ENCODE data around the gene FICD.

The FICD gene

DNA sequence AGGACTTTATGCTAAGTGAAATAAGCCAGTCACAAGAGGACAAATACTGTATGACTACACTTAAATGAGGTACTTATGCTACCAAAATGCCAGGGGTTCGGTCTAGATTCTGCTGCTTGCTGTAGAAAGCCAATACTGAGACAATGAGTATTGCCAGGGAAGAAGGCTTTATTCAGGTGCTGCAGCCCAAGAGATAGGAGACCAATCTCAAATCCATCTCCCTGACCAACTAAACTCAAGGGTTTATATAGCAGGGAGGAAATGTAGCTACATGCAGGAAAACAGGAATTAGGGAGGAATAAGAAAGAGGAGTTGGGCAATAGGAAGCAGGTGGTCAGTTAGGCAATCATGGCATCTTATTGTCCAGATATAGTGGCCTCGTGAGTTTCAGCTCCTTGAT is 12.2 kb upstream of the FICD start:
- no peak for DNase-seq (ENCODE audit: low spot score)

DNA sequence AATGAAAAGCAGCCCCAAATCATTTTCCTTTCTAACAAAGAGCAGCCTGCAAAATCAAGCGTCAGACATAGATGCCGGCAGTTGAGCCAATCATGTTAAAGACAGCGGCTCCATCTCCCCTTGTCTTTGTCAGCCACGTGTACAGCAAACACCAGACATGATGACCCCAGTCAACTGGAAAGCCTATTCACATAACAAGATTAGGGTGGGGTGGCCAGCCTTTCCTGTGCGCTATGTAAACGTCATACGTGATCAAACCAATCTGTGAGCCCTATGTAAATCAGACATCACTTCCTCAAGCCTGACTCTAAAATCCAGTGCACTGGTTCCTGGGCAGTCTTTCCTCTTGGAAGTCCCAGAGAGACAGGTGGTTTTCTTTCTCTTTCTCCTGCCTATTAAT is 9.9 kb upstream of the FICD start:
- no peak for DNase-seq (ENCODE audit: low spot score)

DNA sequence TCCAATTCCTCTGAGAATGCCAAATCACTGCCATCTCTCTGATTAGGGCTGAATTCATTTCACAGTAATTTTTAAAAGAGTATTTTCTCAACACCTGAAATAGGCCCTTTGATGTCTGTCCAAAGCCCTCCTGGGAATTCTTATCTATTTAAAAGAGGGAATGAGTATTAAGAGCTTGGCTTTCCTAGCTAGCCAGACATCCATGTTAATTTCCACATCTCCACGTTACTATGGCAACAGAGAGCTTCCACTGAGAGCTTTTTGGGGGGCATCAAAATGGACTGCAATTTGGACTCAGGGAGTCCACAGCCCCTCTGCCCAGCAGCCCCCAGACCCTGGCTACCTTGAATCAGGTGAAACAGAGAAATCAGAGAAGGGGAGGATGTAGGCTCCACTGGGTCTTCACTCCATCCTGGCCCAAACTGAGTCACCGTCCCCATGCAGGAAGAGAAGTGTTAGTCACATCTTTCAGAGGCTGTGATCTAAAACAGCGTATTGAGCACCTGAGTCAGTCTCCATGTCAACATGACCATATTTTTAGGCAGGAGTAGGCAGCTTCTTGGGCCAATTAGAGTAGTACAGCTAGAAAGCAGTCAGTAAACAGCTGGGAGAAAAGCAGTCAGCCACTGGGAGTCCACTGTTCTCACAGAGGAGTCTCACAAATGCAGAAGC is 7.0 kb upstream of the FICD start:
- no peak for DNase-seq (ENCODE audit: low spot score)

DNA sequence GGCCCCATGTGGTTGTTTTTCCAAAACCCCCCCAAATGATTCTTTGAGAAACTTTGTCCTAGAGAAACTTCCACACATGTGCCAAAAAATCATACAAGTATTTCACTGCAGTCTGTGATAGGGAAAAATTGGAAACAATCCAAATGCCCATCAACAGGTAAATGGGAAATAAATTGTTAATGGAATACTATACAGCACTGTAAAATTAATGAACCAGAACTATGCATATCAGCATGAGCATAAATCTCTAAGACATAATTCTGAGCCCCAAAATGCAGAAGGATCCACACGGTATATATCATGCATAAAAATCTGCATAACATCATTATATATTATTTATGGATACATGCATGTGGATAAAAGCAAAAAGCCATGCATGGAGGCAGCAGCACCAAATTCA is 5.3 kb upstream of the FICD start:
- no peak for DNase-seq (ENCODE audit: low spot score)

DNA sequence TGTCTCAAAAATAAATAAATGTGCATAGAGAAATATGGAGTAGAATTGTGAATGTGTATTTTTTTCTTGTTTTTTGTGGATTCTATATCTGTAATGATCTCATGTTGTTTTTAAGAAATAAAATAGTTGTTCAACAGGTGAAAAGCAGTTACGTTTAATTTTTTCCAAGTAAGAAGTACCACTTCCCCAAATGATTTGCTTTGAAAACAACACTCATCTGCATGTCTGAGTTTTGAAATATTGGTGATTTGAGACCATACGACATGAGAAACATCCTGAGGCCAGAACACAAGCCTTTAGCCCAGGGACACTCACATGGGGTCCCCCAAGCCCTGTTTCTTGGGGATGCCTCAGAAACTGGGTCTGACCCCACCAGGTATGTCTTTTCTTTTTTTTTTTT is 4.2 kb upstream of the FICD start:
- no peak for DNase-seq (ENCODE audit: low spot score)

DNA sequence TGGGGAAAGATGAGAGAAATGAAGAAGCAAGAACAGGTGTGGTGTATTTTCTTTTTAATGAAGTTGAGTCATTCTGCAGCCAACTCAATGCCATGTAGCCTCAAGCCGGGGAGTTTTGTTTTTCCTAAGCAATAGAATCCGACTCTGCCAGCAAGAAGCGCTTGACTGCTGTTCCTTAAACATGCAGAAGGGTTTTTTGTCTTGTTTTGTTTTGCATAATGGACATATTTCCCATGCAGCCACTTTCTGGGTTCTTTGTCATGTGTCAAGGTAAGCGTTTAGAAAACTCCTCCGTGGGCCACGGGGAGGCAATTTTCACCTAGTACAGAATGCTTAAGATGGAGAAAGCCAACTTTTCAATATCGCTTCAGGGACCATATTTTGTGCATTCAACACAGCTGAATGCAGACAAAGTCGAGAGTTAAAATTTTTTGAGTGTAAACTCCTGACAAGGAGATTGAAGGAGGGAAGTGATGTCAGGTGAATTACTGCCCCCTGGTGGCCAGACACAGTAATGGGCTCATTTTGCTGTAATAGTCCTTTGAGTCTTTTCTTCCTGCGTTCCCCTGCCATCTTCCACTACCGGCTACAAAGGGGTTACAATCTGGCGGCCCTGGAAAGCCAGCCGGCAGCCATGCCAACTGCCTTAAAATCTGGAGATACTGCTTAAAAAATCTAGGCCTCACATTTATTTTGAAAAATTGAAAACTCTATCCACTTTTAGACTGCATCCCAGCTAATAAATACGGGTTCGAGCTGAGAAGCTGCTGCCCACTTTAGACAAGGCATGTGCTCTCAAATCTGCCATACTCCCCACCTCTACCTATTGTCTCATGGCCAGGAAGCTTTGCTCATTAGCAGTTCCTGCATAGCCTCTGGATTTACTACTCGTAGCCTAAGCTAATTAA is 3.2 kb upstream of the FICD start:
- peak; percentile 73 for DNase-seq (ENCODE audit: low spot score)

DNA sequence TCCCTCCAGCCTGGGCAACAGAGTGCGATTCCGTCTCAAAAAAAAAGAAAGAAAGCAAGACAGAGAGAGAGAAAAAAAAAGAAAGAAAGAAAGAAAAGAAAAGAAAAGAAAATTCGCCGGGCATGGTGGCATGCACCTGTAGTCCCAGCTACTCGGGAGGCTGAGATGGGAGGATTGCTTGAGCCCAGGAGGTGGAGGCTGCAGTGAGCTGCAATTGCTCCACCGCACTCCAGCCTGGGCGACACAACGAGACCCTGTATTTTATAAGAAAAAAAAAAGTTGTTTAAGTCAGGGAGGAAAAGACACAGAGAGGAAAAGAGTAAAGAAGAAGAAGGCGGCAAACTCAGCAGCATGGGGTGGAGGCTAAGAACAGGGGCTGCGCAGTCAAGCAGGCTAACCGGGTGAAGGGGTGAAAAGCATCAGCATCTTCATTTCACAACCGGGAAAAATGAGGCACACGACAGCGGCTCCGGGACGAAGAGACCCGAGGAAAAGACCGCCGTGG is 557 bp upstream of the FICD start:
- DNase-seq (ENCODE audit: low spot score), result no peak

DNA sequence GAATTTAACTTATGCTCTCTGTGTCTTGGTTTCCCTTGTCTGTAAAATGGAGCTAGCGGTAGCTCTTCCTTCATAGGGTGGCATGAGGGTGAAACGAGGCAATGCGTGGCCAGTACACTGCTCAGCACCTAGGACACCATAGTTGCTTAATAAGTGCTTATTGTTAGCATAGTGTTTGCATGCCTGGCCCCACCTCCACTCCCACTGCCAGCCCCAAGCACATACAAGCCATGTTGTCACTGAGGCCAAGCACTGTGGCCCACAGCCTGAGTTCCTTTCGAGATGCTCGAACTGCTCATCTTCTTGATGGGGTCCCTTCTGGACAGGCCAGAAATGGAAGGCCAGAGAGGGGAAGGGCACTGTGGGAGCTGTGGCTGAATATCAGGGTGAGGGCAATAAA is 839 bp downstream of the FICD start:
- DNase-seq (ENCODE audit: low spot score), result no peak

DNA sequence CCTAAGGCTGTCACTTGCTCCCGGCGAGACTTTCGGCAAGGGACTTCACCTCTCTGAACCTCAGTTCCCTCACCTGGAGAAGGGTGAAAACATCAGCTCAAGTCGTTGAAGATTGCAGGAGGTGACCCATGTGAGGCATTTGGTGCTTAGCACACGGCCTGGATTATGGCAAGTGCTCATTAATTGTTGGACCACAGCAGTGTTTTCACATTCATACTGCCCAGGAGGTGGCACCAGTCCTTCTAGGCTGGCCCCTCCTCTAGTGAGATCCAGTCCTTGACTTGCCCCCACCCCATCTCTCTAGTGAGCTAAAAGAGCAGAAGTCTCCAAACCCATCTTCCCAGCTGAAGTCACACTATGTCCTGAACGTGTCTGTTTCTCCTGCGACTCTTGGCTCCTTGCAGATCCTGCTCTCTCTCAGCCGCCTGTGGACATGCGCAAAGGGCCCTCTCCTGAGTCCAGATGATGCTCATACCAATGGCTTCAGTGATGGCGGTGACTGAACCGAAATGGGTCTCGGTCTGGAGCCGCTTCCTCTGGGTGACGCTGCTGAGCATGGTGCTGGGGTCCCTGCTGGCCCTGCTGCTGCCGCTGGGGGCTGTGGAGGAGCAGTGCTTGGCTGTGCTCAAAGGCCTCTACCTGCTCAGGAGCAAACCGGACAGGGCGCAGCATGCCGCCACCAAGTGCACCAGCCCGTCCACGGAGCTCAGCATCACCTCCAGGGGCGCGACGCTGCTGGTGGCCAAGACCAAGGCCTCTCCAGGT is 1.6 kb downstream of the FICD start:
- DNase-seq (ENCODE audit: low spot score), result no peak

DNA sequence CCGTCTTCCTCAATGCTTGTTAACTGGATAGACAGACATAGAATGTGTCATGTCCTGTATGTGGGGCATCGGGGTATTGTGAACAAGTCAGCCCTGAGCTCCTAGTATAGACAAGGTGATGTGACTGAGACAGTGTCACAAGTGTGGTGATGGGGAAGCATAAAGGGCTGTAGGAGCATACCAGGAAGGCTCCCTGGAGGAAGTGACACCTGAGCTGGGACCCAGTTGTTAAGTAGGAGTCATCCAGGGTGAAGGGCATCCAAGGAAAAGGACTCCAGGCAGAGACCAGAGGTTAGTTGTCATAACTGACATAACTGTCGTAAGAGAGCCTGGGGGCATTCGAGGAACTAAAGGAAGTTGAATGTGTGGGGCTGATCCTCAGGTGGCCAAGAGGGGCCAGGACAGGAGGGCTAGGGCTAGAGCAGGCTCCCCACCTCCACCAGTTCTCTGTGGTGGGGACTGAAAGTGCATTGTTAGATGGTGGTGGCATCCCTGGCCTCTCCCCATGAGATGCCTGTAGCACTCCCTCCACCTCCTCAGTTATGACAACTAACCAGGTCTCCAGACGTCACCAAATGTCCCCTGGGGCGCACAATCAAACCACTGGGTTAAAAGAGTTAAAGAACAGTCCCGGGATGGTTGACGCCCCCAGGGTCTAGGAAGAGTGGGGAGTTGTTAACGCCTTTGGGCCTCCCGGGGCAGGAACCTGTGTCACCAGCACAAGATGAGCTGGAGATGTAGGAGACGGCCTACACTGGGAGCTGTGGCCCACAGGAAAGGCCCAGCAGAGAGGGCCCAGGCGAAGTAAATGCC is 2.4 kb downstream of the FICD start:
- DNase-seq (ENCODE audit: low spot score), result no peak

DNA sequence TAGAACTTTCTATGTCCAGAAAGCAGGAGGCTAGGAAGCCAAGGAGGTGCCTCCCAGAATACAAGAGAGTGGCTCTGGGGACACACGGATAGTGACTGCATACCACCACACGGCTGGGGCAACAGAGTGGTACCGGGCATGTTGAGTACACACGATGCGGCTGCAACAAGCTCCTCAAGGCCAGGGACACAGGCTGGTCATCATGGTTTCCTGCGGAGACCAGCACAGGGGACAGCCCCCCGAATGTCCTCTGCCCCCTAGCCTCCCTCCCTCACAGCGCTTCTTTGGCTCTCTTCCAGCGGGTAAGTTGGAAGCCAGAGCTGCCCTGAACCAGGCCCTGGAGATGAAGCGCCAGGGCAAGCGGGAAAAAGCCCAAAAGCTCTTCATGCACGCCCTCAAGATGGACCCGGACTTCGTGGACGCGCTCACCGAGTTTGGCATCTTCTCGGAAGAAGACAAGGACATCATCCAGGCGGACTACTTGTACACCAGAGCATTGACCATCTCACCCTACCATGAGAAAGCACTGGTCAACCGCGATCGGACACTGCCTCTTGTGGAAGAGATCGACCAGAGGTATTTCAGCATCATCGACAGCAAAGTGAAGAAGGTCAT is 3.1 kb downstream of the FICD start:
- DNase-seq (ENCODE audit: low spot score), result no peak

DNA sequence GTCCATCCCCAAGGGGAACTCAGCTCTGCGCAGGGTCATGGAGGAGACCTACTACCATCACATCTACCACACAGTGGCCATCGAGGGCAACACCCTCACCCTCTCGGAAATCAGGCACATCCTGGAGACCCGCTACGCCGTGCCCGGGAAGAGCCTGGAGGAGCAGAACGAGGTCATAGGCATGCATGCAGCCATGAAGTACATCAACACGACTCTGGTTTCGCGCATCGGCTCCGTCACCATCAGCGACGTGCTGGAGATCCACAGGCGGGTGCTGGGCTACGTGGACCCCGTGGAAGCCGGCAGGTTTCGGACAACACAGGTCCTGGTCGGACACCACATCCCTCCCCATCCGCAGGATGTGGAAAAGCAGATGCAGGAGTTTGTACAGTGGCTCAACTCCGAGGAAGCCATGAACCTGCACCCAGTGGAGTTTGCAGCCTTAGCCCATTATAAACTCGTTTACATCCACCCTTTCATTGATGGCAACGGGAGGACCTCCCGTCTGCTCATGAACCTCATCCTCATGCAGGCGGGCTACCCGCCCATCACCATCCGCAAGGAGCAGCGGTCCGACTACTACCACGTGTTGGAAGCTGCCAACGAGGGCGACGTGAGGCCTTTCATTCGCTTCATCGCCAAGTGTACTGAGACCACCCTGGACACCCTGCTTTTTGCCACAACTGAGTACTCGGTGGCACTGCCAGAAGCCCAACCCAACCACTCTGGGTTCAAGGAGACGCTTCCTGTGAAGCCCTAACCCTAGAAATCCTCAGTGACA is 3.8 kb downstream of the FICD start:
- no peak for DNase-seq (ENCODE audit: low spot score)

DNA sequence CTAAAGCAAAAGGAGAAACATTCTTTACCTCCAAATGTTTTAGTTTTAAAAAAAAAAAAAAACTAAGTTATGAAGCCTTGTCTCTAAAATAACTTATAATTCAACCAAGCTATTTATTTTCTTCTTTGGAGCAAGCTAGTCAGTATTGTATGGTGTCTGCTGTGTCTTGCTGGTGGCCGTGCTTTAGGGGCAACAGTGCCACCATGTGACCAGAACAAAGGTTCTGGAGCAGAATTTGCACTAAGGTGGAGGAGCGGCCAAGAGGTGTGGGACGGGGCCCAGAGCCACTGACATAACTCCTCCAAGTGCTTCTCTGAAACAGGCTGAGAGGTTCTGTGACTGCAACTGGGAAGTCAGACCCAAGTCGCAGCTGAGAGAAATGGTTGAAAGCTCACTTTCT is 4.5 kb downstream of the FICD start:
- no peak for DNase-seq (ENCODE audit: low spot score)

DNA sequence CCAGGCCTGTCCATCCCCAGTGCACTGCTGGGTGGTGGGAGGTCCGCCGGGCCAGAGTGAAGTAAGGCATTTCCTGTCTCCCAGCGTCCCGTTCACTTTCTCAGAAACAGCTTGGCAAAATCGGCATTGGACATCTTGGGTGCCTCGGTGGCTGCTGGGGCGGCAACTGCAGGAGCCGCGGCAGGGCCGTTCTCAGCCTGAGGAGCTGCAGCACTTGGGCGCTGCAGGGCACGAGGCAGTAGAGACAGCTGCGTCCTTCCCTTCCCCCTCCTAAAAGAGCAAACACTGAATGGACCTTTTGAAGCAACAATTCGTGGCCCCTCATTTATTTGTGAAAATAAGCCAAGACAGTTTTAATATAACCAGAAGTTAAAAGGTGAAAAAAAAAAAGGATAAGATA is 8.3 kb downstream of the FICD start:
- peak; percentile 46 for DNase-seq (ENCODE audit: low spot score)

DNA sequence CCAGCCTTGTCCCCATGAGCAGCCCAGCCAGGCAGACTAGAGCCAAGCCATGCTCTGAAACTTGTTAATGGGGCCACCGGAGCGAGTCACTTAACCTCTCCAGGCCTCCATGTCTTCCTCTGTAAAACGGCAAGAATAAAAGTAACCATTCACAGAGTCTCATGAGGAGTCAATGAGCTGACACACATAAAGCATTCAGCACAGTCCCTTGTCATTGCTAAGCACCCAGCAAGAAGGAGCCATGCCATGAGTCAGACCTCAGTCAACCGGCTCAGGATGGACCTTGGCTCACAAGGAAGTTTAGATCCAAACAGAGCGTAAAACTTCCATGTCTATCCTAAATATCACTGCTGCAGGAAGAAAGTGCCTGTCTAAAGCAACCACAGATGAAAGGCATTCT is 10.6 kb downstream of the FICD start:
- DNase-seq (ENCODE audit: low spot score), result no peak

DNA sequence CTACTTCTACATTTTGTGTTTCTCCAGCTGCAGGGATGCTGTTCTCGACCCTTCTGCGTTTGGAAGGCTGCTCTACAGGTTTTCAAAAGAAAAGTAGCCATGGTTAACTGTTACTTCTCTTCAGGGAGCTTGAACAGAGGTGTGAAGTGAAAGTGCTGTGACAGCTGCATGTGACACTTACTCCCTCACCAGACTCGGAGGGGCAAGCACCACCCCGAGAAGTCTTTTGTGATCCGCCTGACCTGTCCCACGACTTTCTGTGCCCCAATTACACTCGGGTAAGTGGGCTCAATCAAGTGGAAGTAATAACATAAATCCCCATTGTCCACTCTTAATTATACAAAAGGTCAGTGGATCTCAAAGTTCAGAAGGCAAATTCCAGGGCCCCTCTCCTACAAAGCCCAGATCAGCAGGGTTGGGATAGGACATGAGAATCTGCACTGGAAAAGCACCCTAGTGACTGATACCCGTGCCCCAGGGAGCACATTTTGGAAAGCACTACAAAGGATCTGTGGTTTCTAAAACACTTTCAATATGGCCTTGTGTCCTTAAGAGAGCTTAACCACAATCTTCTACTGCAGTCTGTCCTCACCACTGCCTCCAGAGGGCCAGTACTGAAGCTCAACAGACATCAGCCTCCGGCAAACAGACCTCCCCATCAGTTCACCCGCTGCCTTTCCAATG is 11.5 kb downstream of the FICD start:
- no peak for DNase-seq (ENCODE audit: low spot score)

DNA sequence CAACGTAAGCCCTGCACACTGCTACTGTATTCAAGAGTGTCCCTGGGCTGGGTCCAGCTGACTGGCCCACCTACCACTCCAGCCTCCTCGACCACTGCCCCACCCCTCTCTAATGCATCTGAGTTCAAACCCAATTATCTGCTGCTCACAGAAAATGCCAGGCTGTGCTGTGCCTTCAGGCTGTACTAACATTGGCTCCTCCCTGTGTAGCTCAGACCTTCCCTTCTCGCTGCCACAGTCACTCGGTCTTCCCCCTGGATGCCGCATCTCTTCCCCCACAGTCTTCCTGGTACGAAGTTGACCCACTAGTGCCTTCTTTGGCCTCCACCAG is 12.1 kb downstream of the FICD start:
- DNase-seq (ENCODE audit: low spot score), result no peak

DNA sequence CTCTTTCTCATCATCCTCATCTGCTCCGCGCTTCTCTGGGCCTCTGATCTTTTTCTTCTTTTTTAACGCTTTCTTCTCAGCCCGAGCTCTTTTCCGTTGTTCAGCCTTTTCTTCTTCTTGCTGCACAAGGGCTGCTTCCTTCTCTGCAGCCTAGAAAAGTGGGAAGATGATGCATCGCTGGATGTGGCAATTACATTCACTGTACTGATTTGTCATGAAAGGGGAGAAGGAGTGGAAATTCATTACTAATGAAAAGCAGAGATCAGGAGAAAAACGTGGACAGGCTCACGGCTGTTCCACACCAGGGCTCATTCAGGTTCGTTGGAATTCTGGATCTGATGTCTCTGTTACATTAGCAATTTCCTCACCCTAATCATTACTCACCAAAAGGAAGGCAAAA is 15.1 kb downstream of the FICD start:
- DNase-seq (ENCODE audit: low spot score), result no peak

DNA sequence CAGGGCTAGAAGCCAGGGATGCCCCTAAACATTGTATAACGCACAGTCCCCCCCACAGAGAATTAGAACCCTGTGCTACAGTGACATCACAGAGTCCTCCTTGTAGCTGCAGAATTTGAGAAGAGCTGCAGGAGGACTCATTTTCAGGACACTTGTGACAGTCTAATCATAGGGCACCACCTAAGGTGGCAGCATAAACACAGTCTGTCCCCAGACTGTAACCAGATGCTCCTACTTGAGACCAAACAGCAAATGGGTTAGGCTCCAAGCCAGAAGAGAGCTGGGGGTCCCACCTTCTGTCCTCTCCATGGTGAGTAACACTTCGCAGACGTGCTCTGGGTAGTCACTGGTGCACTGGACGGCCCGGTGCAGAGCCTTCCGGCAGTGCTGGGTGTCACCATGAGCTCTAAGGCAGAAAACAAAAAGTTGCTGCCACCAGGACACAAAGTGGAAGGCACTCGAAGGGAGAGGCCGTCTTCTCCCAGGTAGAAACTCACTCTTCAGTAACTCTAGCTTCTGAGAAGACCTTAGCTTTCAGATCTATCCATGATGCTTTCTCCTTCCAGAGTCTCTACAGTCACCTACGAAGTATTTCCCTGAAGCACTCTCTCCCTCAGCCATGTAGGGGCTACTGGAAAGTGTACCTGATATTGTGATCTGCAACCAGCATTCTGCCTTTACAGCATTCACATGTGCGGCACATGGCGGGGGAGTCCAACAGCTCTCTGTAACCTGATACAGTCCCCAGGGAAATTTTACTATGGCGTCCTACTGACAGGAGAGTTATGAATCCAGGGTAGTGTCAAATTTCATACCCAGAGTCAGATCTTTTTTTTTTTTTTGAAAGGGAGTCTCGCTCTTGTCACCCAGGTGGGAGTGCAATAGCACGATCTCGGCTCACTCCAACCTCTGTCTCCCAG is 17.1 kb downstream of the FICD start:
- no peak for DNase-seq (ENCODE audit: low spot score)
